SKM-1 treated with dmso at 0.1 percent for 144 hours (cell line): Measurements from ENCODE around the gene ATP5F1A.
"Not testable (repeated sequence)": the region's sequence is repeated elsewhere in the genome, so short reads cannot be mapped to it uniquely, and the experiment has no call there.

ENCODE experiments used
- DNase-seq: peaks from one replicate; lab custom pipeline; 2025; ENCODE audit not compliant: unreplicated experiment; lab: John Stamatoyannopoulos, UW

ATP5F1A gene

DNA sequence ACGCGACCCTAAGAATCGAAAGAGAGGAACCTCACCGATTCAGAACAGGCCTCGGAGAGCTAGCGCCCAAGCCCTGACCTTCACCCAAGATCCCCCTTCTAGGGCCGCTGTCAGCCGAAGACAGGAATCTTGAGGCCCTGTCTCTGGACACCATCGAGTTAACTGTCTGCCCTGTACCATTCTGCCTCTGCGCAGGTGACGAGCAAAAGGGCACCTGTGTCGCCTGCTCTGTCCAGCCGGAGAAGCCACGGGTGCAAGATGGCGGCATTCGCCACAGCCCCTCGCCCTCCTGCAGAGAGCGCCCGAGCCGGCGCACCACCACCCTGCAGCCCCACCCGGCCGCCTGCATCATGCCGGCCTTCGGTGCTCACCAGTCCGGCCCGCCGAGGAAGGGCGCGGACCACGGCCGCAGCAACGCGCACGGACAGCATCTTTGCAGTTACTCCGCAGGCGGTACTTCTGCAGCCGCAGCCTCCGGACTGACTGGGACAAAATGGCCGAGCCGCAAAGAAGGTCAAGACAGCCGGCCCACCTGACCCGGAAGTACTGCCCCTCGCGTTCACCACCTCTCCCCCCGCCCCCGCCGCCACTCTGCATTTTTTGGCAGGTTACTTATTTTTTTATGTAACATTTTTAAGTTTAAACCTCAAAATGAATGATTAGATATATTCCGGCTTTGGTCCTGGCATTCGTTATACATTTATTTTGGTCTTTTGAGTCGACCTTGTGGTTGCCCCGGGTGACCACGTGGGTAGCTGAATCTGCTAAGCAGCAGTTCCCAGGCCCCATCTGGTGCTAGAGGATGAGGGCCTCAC, at the start of gene ATP5F1A:
ATP5F1A (minus strand) TSS at position 496 of the 815 bp plus-strand sequence; CDS start at position 431, 65 bp downstream.
- peak; percentile 82 for DNase-seq

GRCh38 chr18:46141199-46141598, 43.1 kb upstream of the ATP5F1A start:
- DNase-seq = peak; percentile 22

GRCh38 chr18:46140173-46140572, 42.1 kb upstream of the ATP5F1A start:
- no peak for DNase-seq

DNA sequence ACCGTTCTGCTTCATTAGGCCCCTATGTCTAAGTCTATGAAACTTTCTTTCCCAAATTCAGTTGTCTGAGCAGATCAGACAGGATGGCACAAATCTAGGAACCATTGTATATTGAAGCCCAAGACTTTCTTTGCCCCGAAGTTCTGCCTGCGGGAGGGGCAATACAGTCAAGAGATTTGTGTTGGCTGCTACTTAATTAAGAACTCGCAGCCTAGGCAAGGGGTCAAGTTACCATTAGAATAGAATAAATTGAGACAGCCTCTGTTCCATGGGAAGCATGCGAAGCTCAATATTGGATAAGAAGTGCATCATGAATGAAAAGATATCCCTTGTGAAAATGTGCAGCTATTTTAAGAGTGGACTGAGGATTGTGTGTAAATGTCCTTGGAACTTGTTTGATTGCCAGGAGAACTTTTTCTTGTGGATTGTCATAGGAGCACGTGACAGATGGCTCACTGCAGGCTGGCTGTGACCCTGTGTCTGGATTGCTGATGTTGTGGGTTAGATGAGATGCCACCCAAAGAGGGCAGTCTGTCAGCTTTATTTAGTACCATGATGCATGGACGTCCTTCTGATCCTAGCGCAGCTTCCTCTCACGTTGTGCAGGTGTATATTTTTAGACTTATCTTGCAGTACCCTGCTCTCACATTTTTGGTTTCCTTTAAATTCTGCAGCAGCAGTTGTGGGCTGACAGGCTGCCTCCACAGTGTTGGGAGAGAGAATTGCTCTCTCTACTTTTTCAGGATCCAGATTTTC, 37.0 kb upstream of the ATP5F1A start:
- DNase-seq = no peak

DNA sequence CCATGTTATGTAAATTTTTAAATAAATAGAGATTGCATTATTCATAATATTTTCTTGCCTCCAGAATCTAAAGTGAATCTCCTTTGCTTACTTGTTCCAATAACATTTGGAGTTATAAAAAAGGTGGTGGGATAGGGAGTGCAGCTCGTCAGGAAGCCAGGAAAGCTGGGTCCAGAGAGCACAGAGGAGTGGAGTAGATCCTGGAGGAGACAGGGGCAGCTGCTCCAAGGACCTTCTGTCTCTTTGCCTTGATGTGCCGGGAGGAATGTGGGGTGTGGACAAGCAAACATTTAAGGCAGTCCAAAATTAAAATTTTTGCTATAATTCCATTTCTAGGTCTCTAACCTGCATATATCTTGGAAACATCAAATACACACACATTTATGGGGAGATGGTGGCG, 35.4 kb upstream of the ATP5F1A start:
- DNase-seq = no peak

DNA sequence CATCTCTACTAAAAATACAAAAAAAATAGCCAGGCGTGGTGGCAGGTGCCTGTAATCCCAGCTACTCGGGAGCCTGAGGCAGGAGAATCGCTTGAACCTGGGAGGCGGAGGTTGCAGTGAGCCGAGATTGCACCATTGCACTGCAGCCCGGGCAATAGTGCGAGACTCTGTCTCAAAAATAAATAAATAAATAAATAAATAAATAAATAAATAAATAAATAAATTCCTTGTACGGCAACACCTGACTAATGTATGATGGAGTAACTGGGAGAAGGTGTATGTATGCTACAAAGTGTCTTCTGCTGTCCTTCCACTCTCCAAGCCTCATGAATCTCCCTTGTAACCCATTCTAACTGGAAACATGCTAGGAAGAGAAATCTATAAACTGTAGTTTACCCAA, 32.5 kb upstream of the ATP5F1A start:
- DNase-seq = not testable (repeated sequence)

DNA sequence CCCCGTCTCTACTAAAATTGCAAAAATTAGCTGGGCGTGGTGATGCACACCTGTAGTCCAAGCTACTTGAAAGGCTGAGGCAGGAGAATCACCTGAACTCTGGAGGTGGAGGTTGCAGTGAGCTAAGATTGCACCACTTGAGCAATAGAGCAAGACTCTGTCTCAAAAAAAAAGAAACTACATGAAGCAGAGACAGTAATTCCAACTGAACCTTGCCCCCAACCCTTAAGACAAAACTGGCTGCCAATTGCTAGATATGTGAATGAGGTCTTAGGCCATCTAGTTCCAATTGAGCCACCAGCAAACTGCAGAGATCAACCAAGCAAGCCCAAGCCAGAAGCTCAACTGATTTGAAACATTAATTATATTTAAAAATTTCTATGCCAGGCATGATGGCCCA, 32.0 kb upstream of the ATP5F1A start:
- DNase-seq = no peak

DNA sequence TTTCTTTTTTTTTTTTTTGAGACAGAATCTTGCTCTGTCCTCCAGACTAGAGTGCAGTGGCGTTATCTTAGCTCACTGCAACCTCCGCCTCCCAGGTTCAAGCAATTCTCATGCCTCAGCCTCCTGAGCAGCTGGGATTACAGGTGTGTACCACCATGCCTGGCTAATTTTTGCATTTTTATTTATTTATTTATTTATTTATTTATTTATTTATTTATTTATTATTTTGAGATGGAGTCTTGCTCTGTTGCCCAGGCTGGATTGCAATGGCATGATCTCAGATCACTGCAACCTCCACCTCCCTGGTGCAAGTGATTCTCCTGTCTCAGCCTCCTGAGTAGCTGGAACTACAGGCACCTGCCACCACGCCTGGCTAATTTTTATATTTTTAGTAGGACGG, 28.5 kb upstream of the ATP5F1A start:
- not testable (repeated sequence) for DNase-seq

DNA sequence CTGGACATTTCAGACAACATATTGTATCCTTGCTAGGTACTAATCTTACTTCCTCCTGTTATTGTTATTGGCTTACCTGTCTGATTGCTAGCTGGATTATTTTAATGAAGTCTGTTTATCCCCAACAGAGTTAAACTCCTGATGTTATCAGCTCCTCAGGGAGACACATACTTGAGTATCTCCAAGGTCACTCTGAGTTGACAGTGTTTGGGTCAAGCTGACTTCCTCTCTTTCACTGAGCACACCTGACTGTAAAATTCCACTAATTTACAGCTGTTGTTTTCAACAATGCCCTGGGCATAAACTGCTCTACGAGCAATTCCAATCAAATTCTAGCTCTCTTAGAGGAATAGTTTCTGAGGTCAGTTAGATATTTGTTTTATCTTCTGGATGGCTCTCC, 15.7 kb upstream of the ATP5F1A start:
- DNase-seq = no peak

DNA sequence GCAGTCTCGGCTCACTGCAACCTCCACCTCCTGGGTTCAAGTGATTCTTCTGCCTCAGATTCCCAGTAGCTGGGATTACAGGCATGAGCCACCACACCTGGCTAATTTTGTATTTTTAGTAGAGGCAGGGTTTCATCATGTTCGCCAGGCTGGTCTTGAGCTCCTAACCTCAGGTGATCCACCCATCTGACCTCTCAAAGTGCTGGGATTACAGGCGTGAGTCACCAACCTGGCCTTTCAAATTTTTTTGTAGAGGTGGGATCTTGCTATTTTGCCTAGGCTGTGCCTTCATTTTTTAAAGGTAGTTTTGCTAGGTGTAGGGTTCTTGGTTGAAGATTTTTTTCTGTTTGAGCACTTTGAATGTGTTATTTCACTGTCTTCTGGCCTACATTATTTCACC, 12.3 kb upstream of the ATP5F1A start:
- DNase-seq = no peak

DNA sequence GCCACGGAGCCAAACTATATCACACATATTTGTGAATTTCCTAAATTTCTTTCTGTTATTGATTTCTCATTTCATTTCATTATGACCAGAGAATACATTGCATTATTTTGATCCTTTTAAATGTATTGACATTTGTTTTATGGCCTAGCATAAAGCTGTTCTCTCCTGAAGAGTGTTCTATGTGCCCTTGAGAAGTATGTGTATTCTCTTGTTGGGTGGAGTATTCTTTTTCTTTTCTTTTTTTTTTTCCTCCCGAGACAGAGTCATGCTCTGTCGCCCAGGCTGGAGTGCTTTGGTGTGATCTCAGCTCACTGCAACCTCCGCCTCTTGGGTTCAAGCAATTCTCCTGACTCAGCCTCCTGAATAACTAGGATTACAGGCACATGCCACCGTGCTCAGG, 11.3 kb upstream of the ATP5F1A start:
- no peak for DNase-seq

DNA sequence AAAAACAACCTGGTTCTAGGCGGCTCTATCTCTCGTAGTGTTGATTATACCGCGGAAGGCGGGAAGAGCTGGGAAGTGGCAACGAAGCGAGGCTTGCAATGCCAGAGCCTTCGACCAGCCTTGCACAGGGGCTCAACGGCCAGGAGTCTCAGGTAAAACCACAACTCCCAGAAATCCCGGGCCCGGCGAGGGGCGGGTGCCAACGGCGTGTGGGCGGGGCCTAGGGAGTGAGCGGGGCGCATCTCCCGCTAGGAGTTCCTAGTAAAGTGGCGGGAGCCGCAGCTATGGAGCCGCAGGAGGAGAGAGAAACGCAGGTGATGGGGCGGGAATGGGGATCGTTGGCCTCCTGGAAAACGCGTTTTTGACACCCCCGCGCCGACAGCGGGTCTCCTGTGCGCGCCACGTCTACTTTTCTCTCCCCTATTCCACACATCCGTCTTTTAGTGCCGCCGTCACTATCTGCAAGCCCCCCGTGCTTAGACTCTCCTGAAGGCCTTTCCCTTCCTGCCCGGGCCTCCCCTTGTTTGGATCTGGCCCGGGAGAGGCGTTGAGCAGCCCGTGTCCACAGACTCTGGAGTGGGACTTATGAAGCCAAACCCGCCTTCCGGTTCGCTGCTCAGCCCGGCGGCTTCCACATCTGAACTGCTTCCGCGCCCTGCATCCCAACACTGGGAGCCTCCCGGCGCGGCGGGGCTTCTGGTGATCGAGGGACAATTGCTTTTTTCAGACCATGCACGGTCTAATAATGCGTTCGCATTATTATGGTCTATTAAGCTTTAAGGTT, 6.2 kb upstream of the ATP5F1A start, which contains the start of gene HAUS1:
HAUS1 (plus strand) TSS at position 258 of the 784 bp plus-strand sequence; CDS start at position 285, 27 bp downstream.
- peak; percentile 81 for DNase-seq

DNA sequence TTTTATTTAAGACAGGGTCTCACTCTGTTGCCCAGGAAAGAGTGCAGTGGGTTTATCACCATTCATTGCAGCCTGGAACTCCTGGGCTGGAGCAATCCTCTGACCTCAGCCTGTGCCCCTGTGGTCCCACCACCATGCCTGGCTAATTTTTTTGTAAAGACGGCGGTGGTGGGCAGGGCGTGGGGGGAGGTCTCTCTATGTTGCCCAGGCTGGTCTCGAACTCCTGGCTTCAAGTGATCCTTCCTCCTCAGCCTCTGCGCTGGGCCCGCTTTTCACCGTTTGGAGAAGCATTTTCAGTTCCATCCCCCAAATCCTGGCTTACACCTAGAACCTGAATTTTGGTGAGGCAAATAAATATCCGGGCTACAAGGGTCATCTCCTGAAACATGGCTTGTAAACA, 1.4 kb upstream of the ATP5F1A start:
- no peak for DNase-seq

GRCh38 chr18:46098616-46098933, 479 bp upstream of the ATP5F1A start:
- no peak for DNase-seq

GRCh38 chr18:46097431-46097800, 680 bp downstream of the ATP5F1A start:
- DNase-seq = no peak

GRCh38 chr18:46096651-46097300, 1.3 kb downstream of the ATP5F1A start:
- peak; percentile 6 for DNase-seq

- no peak for DNase-seq
Measured at GRCh38 chr18:46095532-46095931, 2.6 kb downstream of the ATP5F1A start.

GRCh38 chr18:46088501-46088900, 9.6 kb downstream of the ATP5F1A start:
- not testable (repeated sequence) for DNase-seq

- no peak for DNase-seq
Measured at GRCh38 chr18:46084431-46084830, 13.7 kb downstream of the ATP5F1A start.

- no peak for DNase-seq
Measured at GRCh38 chr18:46080156-46080555, 17.9 kb downstream of the ATP5F1A start.

- DNase-seq = no peak
Measured at GRCh38 chr18:46079336-46079735, 18.8 kb downstream of the ATP5F1A start.
